A549 (cell line): Measurements from ENCODE around the gene PCARE. TPM values are rescaled to one million over a fixed set of nuclear protein-coding genes. Genes with fewer than 3 reads are reported as not detected.

ENCODE experiments used
- ATAC-seq, 2 experiments: fragments of 200-7000 bp in 1 of 2; fragments of >200 bp in 1 of 2; cut with Nextera tagmentation in 1 of 2; cut with Tn5 transposase in 1 of 2; 3 replicates each; pipeline versions ENCODE4 v1.8.0 to v1.9.1; 2018 to 2020; ENCODE audit warnings: mild to moderate bottlenecking in 1 of 2, moderate library complexity in 1 of 2
- CTCF ChIA-PET: fragments of 300-600 bp; sonication (Branson Sonifier 250); formaldehyde crosslinking; extraction: SDS; loops from one replicate; lab custom pipeline; 2021; ENCODE audit warnings: antibody characterized with exemption, inconsistent platforms; lab: Yijun Ruan, JAX
- POLR2A ChIA-PET: fragments of 350-600 bp; formaldehyde crosslinking; extraction: SDS; loops from one replicate; lab custom pipeline; 2021; ENCODE audit warnings: antibody characterized with exemption, inconsistent platforms; lab: Yijun Ruan, JAX
- DNase-seq, 2 experiments: peaks; one replicate each; pipeline versions ENCODE4 v3.0.0 to v3.0.0-alpha.2; 2011 to 2016; ENCODE audit warnings: low read depth in 1 of 2, low spot score in 1 of 2
- FAIRE-seq: peaks from 2 replicates; lab custom pipeline; 2011; peaks lifted over from hg19 to GRCh38; lab: Jason Lieb, UNC
- H3K27ac ChIP-seq, 2 experiments: fragments of >200 bp; sonication (Bioruptor Twin); formaldehyde crosslinking; 3 replicates each; pipeline ENCODE4 v1.5.1; 2016 to 2017
- H3K4me1 ChIP-seq: fragments of >200 bp; sonication (Bioruptor Twin); formaldehyde crosslinking; 3 replicates; pipeline ENCODE4 v1.6.1; 2016
- H3K4me2 ChIP-seq: fragments of >200 bp; sonication (Bioruptor Twin); formaldehyde crosslinking; 3 replicates; pipeline ENCODE4 v1.6.1; 2016
- H3K4me3 ChIP-seq: fragments of >200 bp; sonication (Bioruptor Twin); formaldehyde crosslinking; 3 replicates; pipeline ENCODE4 v1.5.1; 2016
- H3K9me3 ChIP-seq: fragments of >200 bp; sonication (Bioruptor Twin); formaldehyde crosslinking; 3 replicates; pipeline ENCODE4 v1.6.1; 2016
- ATOH8 ChIP-seq: fragments of 250-450 bp; sonication (Bioruptor Pico); IDR thresholded peaks from 2 replicates; pipeline ENCODE4 v1.5.0; 2020; ENCODE audit warnings: low read depth, mild to moderate bottlenecking, moderate library complexity
- BHLHE40 ChIP-seq: IDR thresholded peaks from 2 replicates; pipeline ENCODE4 v1.6.1; 2012; ENCODE audit warnings: low read depth, low read length, inconsistent platforms
- CBX2 ChIP-seq: fragments of 200-600 bp; sonication (generic); IDR thresholded peaks from 2 replicates; pipeline ENCODE4 v1.6.1; 2016; ENCODE audit warnings: low read depth, mild to moderate bottlenecking, borderline replicate concordance
- CHD2 ChIP-seq: fragments of 150-350 bp; IDR thresholded peaks from 2 replicates; pipeline ENCODE4 v1.6.1; 2014; ENCODE audit warnings: low read length; ENCODE audit not compliant: partially characterized antibody
- CTCF ChIP-seq: fragments of >200 bp; sonication (Bioruptor Twin); formaldehyde crosslinking; IDR thresholded peaks from 3 replicates; pipeline ENCODE4 v1.5.1; 2016
- E2F6 ChIP-seq: IDR thresholded peaks from 2 replicates; pipeline ENCODE4 v1.6.1; 2012; ENCODE audit warnings: low read depth, borderline replicate concordance
- EP300 ChIP-seq, 2 experiments: fragments of >200 bp; sonication (Bioruptor Twin); formaldehyde crosslinking; IDR thresholded peaks; 2 replicates in 1 of 2; 3 replicates in 1 of 2; pipeline ENCODE4 v1.6.1; 2016 to 2017
- FOSB ChIP-seq: fragments of 250-450 bp; sonication (Bioruptor Pico); IDR thresholded peaks from 2 replicates; pipeline ENCODE4 v1.5.0; 2020; ENCODE audit warnings: mild to moderate bottlenecking, moderate library complexity
- FOSL2 ChIP-seq, 2 experiments: fragments of 450-650 bp in 1 of 2; fragments of >200 bp in 1 of 2; sonication (Bioruptor Twin) in 1 of 2; formaldehyde crosslinking; IDR thresholded peaks; 2 replicates each; pipeline versions ENCODE4 v1.5.0 to v1.6.1; 2016 to 2020; ENCODE audit warnings: mild to moderate bottlenecking in 1 of 2, moderate library complexity in 1 of 2
- HDAC2 ChIP-seq: fragments of 200-600 bp; sonication (generic); IDR thresholded peaks from 2 replicates; pipeline ENCODE4 v1.6.1; 2016
- MAFK ChIP-seq: fragments of 450-650 bp; IDR thresholded peaks from 2 replicates; pipeline ENCODE4 v1.6.1; 2014; ENCODE audit not compliant: partially characterized antibody
- NPAS2 ChIP-seq: fragments of 250-450 bp; sonication (Bioruptor Pico); IDR thresholded peaks from 2 replicates; pipeline ENCODE4 v1.8.0; 2022; ENCODE audit warnings: mild to moderate bottlenecking, moderate library complexity, borderline replicate concordance
- REST ChIP-seq: fragments of 200-600 bp; sonication (generic); IDR thresholded peaks from 2 replicates; pipeline ENCODE4 v1.6.1; 2016; ENCODE audit warnings: antibody characterized with exemption, mild to moderate bottlenecking, moderate library complexity
- RNF2 ChIP-seq: fragments of 200-600 bp; sonication (generic); IDR thresholded peaks from 2 replicates; pipeline ENCODE4 v1.6.1; 2016; ENCODE audit warnings: low read depth, mild to moderate bottlenecking, antibody characterized with exemption, moderate library complexity, borderline replicate concordance
- USF2 ChIP-seq: fragments of 450-650 bp; IDR thresholded peaks from 2 replicates; pipeline ENCODE4 v1.6.1; 2014; ENCODE audit warnings: antibody characterized with exemption
- ZC3H11A ChIP-seq: fragments of 450-650 bp; IDR thresholded peaks from 2 replicates; pipeline ENCODE4 v1.6.1; 2014; ENCODE audit warnings: antibody characterized with exemption, mild to moderate bottlenecking
- WGBS: methylation state at CpG from one replicate; pipeline ENCODE4 v1.1.6; 2017; ENCODE audit errors: missing lambda C conversion rate; 5-methylcytosine and 5-hydroxymethylcytosine counted together
- polyA plus RNA-seq, 4 experiments: library from polyadenylated mRNA; depleted of rRNA in 3 of 4; stranded (reverse); fragments of >200 nt; fragmentation: RNase III in 1 of 4; extraction: RNeasy Plus Mini Kit Qiagen cat#74134 plus additional on column Dnase treatment in 1 of 4; gene quantifications; 2 replicates in 3 of 4; 3 replicates in 1 of 4; pipeline ENCODE4 v1.2.3, GENCODE V29; 2011 to 2017

Gene PCARE
- polyA plus RNA-seq, 2 of the 4 experiments (the other 2 are of a cell fraction) = not detected

- no peak for TF ChIP-seq EP300 (IDR thresholded peaks at IDR 0.05)
- TF ChIP-seq REST = no peak
- TF ChIP-seq CTCF = no peak
- TF ChIP-seq NPAS2 (CRISPR knock-in tag) = no peak
- no peak for TF ChIP-seq BHLHE40
- TF ChIP-seq USF2 = no peak
- no peak for TF ChIP-seq CHD2
Observed at GRCh38 chr2:29113027-29113686, 38.8 kb upstream of the PCARE start (continued).

- H3K4me1 ChIP-seq = peaks cover 71% of the 10 kb centered on the region
- no peak overlapping the region for H3K4me2 ChIP-seq
- TF ChIP-seq RNF2 (no peak), MAFK (peak; percentile 69), HDAC2 (no peak), ZC3H11A (no peak), CHD2 (no peak), FOSL2 (IDR thresholded peaks at IDR 0.05) (no peak), FOSL2 (CRISPR knock-in tag; IDR thresholded peaks at IDR 0.05) (no peak), CBX2 (no peak), ATOH8 (no peak), FOSB (CRISPR knock-in tag) (no peak)
- DNase-seq (no peak), ATAC-seq (no peak), FAIRE-seq (no peak)
- CTCF ChIA-PET = interaction anchor here (6.5 kb wide), 1 partner anchor 7 kb away, joined by 36 read pairs; no protein-coding TSS in a partner anchor
- POLR2A ChIA-PET = no interaction called here
- H3K9me3 ChIP-seq = no peaks in the 10 kb centered on the region
- peak overlapping the region; percentile 98 to 99; a peak in 4 of 6 replicates for H3K27ac ChIP-seq
- H3K4me3 ChIP-seq = no peak overlapping the region
Observed at GRCh38 chr2:29112379-29112778, 38.1 kb upstream of the PCARE start.

GRCh38 chr2:29110916-29111535 is 36.7 kb upstream of the PCARE start:
- ATAC-seq (no peak), DNase-seq (no peak)
- Histone ChIP-seq H3K4me3 (no peak overlapping the region), H3K27ac (peak overlapping the region; percentile 83 to 85), H3K4me2 (peak overlapping the region; percentile 25)
- TF ChIP-seq MAFK (peak; percentile 38), ZC3H11A (no peak), E2F6 (no peak), REST (no peak), FOSL2 (IDR thresholded peaks at IDR 0.05) (no peak), FOSL2 (CRISPR knock-in tag; IDR thresholded peaks at IDR 0.05) (peak; percentile 16; the same call in 1 of the 2 replicates)
- TF ChIP-seq, all 56 proteins: peak for 2
- peaks cover 69% of the 10 kb centered on the region for H3K4me1 ChIP-seq
- POLR2A ChIA-PET = no interaction called here
- no peaks in the 10 kb centered on the region for H3K9me3 ChIP-seq
- 71% methylated on average over 4 of the region's 4 CpGs for whole genome bisulfite sequencing
- no peak for FAIRE-seq
- CTCF ChIA-PET = no interaction called here
